HFF-Myc (cell line): Measurements from ENCODE around the gene CLTCL1.
"Not testable (repeated sequence)": the region's sequence is repeated elsewhere in the genome, so short reads cannot be mapped to it uniquely, and the experiment has no call there.

Source experiments
- DNase-seq: peaks from one replicate; pipeline ENCODE4 v3.0.0-alpha.2; 2011; ENCODE audit warnings: low read depth; ENCODE audit errors: extremely low read depth
- H3K4me3 ChIP-seq: replicated peaks from 2 replicates; pipeline ENCODE4 v1.5.1; 2011; ENCODE audit warnings: low read depth, mild to moderate bottlenecking, control low read depth, low read length
- TF ChIP-seq, protein P1 (sequence below): IDR thresholded peaks from 2 replicates; pipeline ENCODE4 v1.5.1; 2012; ENCODE audit warnings: mild to moderate bottlenecking, low read depth, low read length, control low read depth; ENCODE audit errors: missing control alignments

Gene CLTCL1

DNA sequence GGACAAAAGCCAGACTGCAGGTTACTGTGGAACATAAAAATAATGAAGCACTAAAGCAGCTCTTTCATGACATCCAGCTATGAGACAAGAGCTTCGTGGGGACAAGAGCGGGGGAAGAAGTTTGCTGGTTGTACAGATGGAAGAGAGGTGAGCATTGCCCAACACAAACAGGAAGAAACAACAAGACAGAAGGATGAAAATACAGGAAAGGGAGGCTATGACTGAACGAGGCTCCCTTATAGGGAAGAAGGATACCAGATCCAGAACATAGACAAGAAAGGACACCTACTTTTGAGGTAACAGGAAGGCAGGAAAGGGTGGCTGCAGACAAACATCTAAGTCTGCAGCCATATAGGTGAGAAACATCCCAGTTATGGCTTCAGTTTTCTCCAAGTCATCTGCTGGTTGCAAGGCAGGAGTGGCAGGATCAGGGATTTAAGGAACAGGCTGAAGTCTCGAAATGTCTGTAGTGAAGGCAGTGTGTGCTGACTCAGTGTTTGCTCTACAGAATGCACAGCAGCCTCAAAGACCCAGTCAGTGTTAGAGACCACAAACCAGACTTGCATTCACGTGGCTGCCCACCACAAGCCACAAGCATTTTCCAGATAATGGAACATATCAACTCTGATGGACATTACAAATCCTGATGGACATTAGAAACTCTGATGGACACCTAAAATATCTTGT lies 1.9 kb downstream of the CLTCL1 start:
- TF ChIP-seq, protein P1, sequence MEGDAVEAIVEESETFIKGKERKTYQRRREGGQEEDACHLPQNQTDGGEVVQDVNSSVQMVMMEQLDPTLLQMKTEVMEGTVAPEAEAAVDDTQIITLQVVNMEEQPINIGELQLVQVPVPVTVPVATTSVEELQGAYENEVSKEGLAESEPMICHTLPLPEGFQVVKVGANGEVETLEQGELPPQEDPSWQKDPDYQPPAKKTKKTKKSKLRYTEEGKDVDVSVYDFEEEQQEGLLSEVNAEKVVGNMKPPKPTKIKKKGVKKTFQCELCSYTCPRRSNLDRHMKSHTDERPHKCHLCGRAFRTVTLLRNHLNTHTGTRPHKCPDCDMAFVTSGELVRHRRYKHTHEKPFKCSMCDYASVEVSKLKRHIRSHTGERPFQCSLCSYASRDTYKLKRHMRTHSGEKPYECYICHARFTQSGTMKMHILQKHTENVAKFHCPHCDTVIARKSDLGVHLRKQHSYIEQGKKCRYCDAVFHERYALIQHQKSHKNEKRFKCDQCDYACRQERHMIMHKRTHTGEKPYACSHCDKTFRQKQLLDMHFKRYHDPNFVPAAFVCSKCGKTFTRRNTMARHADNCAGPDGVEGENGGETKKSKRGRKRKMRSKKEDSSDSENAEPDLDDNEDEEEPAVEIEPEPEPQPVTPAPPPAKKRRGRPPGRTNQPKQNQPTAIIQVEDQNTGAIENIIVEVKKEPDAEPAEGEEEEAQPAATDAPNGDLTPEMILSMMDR, result no peak
- DNase-seq, result no peak
- H3K4me3 ChIP-seq, result no peak overlapping the region

DNA sequence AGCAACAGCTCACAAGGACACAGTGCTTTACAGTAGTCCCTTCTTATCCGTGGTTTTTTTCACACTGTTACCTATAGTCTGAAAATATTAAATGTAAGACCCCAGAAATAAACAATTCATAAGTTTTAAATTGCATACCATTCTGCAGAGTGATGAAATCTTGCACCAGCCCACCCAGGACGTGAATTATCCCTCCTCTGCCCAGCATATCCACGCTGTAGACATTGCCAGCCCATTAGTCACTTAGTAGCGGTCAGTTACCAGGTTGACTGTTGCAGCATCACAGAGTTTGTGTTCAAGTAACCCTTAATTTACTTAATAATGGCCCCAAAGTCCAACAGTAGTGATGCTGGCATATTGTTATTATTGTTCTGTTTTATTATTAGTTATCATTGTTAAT lies 3.6 kb downstream of the CLTCL1 start:
- no peak overlapping the region for H3K4me3 ChIP-seq
- TF ChIP-seq, protein P1, result no peak
- DNase-seq, result no peak

DNA sequence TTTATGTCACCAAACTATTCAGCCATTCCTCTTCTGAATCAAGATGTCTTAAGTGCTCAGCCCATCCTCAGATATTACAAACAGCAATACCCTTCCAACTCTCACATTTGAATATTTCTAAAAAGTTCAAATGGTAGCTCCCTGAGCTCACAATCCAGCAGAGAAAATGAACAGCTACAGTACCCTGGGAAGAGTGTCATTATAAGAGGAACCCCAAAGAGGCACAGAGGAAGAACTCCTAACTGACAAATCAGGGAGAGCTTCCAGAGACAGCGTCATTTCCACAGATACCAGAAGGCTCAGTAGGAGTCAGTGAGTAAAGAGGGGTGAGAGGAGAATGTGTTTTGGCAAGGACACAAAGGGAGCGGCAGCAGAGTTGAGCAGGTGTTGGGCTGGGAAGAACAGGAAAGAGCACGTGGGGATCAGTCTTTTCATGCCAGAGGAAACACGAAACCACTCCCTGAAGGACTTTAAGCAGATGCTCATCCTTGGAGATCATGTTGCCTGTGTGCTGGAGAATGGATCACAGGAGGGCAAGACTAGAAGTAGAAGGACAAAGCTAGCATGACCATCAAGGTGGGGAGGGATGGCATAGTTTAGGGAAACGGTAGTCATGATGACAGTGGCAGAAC lies 4.3 kb downstream of the CLTCL1 start:
- DNase-seq, result peak; percentile 69
- TF ChIP-seq, protein P1, result no peak
- no peak overlapping the region for H3K4me3 ChIP-seq

DNA sequence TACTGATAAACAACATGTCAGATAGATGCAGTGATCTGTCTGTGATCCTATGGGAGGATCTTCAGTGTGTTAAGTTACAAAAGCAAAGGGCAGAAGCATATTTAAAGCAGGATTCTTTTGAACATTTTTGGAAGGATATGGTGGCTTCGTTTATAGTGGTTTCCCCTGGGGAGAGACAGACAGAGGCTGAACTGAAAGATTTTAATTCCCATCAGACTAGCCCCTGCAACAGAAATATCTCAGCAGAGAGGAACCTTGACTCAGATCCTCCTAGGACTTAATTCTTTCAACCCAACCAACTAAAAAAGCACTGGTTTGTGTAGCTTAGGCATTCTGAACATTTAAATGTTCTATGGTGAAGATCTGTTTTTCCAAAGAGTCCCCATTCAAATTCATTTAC lies 5.7 kb downstream of the CLTCL1 start:
- no peak overlapping the region for H3K4me3 ChIP-seq
- no peak for DNase-seq
- TF ChIP-seq, protein P1, result no peak

DNA sequence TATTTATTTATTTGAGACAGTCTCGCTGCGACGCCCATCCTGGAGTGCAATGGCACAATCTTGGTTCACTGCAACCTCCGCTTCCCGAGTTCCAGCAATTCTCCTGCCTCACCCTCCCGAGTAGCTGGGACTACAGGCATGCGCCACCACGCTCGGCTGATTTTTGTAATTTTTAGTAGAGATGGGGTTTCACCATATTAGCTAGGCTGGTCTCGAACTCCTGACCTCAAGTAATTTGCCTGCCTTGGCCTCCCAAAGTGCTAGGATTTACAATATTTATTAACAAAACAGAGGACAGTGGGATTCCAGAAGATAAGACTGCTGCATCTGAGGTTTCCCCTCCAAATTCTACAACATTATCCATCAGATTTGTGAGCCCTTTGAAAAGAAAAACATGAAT lies 12.4 kb downstream of the CLTCL1 start:
- DNase-seq, H3K4me3 ChIP-seq: not testable (repeated sequence)

DNA sequence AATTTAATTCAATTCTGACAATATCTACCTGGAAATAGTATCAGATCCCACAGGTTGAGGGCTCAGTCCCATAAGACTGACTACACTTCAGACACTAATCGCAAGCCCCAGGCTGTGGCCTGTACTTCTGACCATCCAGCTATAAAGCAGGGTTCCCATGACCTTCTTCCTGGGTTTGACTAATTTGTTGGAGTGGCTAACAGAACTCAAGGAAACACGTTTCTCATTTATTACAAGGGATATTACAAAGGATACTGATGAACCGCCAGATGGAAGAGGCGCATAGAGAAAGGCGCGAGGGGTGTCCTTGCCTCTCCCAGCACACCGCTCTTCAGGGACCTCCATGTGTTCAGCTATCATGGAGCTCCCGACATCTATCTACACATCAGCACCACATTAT lies 13.7 kb downstream of the CLTCL1 start:
- H3K4me3 ChIP-seq, result no peak overlapping the region
- TF ChIP-seq, protein P1, result no peak
- DNase-seq, result no peak

DNA sequence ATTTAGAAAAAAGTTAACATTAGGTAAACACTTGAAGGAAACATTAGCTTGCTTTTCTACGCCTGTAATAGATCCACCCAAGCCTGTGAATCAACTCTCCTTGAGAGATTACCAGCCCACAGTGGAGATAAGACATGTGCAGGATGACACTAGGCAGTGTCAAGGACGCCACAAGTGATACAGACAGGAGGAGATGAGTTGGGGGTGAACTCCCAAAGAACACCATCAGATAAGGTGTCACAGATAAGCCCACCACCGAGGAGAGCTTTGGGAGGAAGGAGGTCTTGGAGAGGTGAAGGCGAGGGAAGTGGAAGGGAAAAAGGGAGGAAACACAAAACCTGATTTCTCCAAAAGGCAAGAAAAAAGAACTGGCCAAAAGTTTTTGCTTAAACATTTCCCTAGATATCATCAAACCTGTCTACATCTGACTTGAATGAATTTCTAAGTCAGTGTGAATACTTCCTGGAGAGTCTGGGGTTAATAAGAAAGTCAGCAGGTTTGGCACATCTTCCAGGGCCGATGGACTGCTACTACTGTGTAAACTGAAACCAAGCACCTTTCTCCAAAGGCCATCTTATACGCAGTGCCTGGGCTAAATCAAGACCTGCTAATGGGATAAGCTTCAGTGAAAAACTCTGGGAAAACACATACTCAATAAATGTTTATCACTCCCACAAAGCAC lies 15.5 kb downstream of the CLTCL1 start:
- DNase-seq, result no peak
- TF ChIP-seq, protein P1, result no peak
- no peak overlapping the region for H3K4me3 ChIP-seq
